HG03108 (cell line): ENCODE data around the gene SVOP.

Experiments used
- ATAC-seq: cut with Tn5 transposase; IDR thresholded peaks from one replicate; pipeline ENCODE4 v1.9.1; 2021; ENCODE audit warnings: moderate library complexity; ENCODE audit not compliant: unreplicated experiment

SVOP gene

GRCh38 chr12:108980831-108981618 is 39.8 kb downstream of the SVOP start:
- no peak for ATAC-seq

DNA sequence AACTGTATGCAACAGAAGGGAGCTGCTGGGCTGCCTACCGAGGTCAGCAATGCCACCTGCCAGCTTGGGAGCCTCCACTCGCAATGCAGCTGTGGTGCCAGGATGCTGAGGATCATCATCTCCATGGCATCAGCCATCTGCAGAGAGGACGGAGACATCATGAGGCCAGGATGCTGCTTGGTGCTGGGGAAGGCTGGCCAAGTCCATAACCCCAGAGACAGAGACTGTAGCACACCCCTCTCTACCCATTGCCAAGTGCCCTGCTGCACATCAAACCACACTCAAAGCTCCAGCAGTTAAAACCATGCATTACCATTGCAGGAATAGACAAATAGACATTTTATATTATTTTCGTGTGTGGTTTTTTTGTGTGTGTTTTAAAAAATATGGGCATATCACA is 43.5 kb downstream of the SVOP start:
- no peak for ATAC-seq

DNA sequence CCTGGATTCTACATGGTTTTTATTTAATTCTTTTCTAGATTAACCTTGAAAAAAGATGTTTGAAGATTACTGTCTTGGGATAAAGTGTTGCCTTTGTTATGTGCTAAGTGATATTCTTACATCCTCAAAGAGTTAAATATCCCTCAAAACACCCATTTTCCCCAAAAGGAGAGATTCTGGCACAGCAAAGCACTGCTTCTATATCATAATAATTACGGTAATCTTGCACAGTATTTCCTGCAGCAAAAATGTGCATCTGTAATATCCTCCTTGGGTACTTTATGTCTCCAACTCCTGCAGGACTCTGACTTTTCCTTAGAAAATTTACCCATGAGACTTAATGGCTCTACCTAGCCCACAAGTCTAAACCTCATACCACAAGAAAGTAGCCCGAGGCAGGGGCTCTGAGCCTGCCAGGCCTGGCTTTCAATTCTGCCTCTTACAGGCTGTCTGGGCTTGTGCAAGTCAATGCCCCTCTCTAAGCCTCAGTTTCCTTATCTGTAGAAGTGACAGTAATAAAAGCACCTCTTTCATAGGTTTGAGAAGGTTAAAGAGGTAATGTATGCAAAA is 45.8 kb downstream of the SVOP start:
- no peak for ATAC-seq

- no peak for ATAC-seq
These were observed 47.2 kb downstream of the SVOP start for GRCh38 chr12:108973629-108974152.

- ATAC-seq, result no peak
These were observed 48.5 kb downstream of the SVOP start for GRCh38 chr12:108972358-108972757.

GRCh38 chr12:108969622-108970021 is 51.2 kb downstream of the SVOP start:
- ATAC-seq, result no peak

GRCh38 chr12:108967869-108968540 is 52.9 kb downstream of the SVOP start:
- no peak for ATAC-seq

GRCh38 chr12:108966378-108967151 is 54.3 kb downstream of the SVOP start:
- ATAC-seq, result no peak

DNA sequence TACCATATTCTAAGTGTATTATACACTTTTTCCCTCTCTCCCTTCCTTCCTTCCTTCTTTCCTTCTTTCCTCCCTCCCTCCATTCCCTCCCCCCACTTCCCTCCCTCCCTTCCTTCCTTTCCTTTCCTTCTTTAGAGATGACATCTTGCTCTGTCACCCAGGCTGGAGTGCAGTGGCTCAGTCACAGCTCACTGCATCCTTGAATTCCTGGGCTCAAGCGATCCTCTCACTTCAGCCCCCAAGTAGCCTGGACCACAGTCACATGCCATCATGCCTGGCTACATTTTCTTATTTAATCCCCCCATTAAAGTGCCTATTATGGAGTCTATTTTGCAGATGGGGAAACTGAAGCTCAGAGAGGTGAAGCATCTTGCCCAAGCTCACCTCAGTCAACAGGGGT is 55.0 kb downstream of the SVOP start:
- no peak for ATAC-seq

DNA sequence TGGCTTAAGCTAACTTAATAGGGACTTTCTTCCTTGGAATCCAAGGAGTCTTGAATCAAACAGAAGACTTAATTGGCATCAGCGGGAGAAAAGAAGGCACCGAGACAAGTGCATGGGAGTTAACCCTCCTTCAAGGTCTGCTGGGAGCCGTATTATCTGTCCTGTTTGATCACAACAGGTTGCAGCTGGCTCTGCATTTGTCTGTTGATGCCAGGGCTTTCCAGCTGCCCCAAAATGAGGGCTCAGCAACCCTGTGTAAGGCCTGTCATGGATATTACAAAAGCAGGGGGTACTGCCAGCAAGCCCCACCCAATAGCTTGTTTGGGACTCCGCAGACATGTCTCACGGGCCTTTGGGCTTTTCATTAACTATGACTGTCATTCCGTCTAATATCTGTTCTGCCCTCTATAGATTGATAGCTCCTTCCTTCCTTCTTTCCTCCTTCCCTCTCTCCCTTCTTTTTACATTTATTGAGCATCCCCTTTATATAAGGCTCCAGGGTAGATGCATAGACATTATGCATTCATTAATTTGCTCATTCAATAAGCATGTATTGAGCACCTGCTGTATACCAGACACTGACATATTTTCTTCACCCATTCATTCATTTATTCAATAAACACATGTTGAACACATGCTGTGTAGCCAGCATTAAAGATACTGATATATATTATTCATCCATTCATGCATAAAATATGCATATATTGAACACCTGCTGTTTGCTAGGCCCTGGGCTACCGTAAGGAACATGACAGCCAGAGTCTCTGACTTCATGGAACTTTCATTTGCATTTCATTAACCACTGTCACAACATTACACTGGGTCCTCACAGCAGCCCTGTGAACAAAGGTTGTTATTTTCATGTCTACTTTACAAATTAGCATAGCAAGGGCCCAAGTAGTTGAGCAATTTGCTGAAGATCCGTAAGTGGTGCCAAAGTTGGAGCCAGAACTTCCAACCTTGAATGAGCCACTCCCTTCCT is 56.2 kb downstream of the SVOP start:
- ATAC-seq, result no peak

GRCh38 chr12:108962256-108962655 is 58.6 kb downstream of the SVOP start:
- no peak for ATAC-seq

GRCh38 chr12:108959748-108960655 is 60.9 kb downstream of the SVOP start:
- ATAC-seq, result no peak

DNA sequence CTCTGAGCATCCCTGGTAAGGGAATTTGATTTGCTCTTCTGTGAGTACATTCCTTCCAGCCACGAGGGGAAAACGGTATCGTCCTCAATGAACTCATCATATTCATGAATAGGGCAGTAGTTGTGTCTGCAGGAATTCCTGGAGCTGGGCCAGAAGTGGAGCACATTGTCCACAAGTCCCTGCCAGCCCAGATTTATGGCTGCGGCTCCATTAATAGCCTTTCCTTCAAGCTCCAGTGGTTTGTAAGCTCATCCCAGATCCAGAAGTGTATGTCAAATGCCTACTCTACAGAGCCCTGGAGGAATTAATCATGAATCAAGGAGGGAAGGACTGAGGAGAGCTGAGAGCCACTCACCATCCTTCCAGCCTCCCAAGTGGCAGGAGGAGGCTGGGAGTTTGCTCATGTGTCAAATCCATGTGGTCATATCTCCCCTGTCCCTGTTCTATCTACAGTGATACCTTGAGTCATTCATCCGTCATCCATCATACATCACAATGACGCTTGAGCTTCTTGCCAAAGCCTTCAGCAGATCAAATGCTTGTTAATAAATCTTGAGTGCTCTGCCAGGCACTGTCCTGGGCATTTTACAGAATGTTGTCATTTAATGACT is 65.5 kb downstream of the SVOP start:
- ATAC-seq, result no peak

DNA sequence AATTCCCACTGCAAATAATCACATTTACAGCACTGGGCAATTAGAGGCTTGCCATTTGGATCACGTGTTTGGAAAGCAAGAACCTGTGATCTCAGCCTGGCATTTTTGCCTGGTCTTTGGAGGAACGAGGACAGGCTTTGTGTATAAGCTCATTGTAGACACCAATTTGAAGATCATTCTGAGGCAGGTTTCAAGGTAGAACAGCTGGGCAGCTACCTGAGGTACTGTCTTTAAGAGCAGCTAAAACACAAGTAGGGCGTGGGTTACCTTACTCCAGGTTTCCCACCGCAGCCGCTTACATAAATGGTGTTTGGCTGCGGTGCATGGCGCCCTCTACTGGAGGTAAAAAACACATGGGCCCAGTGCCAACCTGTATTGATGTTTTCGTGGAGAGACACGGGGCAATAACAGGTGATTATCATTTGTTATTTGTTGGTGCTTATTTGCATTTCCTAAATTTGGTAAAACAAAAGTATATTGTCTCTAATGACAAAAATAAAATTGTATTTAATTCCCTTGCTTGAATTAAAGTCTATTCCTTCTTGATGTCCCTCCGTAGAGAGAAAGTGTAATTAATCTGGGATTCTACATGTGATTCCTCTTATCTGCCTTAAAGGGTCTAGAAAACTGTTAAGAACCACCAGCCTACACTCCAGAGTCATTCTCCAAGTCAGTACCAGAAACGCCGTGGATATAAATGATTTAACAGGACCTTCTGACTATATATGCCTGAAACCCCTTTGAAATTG is 69.7 kb downstream of the SVOP start:
- no peak for ATAC-seq

- ATAC-seq, result no peak
These were observed 70.9 kb downstream of the SVOP start for GRCh38 chr12:108949976-108950375.

DNA sequence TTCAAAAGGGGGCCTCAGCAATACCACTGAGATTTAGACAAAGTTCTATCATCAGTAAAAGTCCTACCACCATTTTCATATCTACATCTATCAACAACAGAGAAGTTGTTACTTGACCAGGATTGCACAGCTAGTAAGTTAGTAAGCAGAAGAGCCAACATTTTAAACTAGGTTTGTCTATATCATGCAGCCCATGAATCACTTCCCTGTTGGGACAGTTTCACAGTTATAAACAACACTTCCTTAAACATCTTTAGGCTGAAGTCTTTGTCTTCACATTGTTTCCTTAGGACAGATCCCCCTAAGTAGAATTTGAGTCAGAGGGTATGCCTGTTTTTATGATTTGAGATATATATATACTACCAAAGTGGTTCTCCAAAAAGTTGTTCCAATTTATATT is 72.5 kb downstream of the SVOP start:
- no peak for ATAC-seq

DNA sequence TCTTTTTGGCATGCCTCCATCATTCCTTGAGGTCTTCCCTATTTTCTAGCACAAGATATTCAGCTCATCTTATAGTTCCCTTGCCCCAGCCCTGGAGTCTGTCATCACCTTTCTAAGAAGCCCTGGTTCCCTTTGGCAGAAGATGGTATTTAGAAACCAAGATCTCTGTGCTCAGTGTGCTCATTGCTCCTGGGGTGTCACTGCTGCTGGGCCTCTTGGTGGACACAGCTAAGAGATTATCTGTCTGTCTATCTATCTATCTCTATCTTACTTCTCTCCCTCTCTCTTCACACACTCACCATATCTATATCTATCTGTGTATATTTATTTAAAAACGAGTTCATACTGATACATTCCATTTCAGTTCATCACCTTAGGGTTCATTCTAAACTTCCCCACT is 73.8 kb downstream of the SVOP start:
- ATAC-seq, result no peak

GRCh38 chr12:108940138-108940537 is 80.7 kb downstream of the SVOP start:
- no peak for ATAC-seq
